Activated gamma-delta T cell treated with anti-CD3 and anti-CD28 coated beads, Interleukin-2, amount 50 U/mL, for 16 hours (primary cell): Measurements from ENCODE around the gene GNG11.
"Not testable (repeated sequence)": the region's sequence is repeated elsewhere in the genome, so short reads cannot be mapped to it uniquely, and the experiment has no call there.

Source experiments
- DNase-seq: peaks from one replicate; pipeline ENCODE4 v3.0.0-alpha.2; 2020; ENCODE audit warnings: low read depth

Gene GNG11

DNA sequence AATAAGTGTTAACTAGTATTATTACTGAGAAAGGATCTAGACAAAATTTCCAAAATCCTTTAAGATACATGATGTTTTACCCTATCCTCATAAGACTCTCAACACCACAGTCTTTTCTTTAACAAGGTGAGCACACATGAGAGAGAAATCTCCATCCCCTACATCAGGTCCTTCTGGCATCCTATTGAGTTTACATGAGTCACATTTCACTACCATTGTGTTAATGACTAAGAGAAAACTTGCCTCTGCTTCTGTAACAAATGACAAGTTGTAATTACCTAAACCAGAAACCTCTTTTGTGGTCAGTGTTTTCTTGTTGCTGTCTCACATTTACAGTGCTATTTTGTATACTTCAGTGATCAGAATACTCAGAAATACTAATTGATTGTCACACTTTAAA, 9.9 kb upstream of the GNG11 start:
- not testable (repeated sequence) for DNase-seq

DNA sequence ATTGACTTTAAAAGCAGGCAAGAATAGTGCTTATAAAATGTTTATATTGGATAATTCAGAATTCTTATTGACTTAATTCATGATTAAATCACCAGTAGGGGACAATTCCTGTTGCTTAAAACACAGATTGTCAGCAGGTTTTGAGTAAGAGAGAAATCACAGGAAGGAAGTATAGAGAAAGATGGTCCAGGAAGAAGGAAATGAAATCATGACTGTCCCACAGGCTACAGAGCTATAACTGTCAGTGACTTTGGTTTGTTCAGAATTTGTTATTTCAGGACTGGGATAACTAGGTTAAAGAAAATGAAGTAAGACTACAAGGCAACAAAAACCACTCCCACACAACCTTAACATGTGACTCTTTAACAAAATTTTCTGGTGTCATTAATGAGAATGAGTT, 8.3 kb upstream of the GNG11 start:
- no peak for DNase-seq

DNA sequence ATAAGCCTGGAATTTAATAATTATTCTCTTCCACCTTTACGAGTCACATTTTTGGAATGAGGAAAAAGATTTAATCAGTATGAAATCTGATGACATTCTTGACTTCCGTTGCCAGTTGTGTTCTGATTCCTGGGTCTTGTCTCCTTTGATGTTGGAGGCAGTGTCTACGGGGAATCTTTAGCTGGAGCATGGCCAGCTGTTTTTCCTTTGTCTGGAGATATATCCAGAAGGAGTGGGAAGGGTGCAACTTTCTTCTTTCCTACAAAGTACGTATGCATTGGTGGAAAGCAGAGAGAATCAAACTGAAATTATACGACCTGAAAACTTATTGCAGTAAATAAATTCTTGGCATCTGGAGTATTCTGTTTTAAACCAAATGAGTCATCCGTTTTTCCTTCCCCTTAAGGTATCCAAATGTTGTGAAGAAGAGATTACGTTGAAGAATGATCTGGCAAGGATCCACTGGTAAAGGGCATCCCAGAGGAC, 6.9 kb upstream of the GNG11 start:
- no peak for DNase-seq

DNA sequence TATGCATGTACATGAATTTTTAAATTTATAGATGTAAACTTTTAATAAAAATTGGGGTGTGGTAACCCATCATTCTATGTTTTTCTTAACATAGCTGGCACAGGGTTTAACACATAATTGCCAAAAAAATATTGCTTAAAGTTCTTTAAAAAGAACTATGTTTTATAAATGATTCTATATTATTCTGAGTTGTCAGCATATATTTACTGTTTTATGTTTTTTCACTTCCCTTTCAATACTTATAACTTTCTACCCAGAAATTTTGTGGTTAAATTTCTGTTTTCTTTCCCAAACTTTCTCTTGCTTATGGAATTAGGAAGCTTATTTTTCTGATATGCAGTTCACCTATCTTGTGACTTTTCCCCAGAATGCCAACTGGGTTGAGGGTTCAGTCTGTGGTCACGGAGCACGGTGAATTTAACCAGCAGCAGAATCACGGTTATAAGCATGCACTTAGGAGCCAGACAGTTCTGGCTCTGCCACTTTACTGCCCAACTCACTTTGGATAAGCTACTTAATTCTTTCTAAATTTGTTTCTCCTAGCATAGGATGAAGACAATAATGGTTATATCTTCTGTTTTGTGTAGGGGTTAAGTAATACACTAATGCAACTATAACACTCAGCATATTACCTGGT, 6.2 kb upstream of the GNG11 start:
- DNase-seq, result not testable (repeated sequence)

DNA sequence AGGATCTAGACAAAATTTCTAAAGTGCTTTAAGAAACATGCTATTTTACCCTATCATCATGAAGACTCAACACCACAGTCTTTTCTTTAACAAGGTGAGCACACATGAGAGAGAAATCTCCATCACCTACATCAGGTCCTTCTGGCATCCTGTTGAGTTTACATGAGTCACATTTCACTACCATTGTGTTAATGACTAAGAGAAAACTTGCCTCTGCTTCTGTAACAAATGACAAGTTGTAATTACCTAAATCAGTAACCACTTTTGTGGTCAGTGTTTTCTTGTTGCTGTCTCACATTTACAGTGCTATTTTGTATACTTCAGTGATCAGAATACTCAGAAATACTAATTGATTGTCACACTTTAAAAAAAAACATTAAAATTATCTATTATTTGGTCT, 5.6 kb upstream of the GNG11 start:
- not testable (repeated sequence) for DNase-seq

DNA sequence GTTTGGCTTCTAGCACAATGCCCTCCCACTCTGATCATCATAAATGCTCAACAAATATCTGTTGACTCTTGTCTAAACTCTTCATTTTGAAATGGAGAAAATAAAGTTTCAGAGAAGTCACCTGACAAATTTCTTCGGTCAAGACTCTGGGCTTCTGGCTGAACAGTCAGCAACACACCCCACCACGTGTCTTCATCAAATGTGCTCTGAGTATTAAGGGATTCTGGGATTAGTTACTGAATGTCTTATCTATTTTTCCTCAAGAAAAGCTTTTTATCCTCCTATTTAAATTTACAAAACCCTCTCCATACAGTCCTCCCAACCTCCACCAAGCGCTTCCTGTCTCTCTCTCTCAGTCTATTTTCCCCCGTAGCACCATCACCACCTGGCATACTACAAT, 5.2 kb upstream of the GNG11 start:
- not testable (repeated sequence) for DNase-seq

DNA sequence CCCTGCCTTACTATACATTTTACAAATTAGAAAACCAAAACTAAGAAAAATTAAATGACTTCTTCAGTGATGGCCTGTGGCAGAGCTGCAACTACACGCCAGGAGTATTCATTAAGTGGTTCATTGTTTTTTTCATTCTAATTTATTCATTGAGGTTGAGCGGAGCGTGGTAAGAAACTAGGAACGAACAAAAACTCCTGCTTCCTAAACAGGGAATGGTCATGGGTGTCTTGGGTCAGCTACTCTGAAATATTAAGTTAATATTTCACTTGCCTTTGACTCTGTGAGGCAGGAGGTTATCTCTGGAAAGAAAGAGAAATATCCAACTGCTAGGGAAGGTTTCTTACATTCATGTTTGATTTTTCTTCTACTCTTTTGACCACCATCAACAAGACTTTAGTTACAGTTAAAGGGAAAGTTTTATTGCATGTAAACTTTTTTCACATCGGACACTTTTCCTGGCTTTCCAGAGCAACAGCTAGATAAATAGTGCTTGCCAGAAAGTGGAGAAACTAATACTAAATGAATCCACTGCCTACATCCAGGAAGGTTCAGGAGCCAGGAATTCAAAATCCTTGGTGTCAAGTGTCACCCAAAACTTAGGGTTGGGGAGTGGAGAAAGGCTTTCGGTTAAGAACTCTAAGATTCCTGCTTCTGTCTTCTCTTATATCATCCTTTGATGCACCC, 896 bp upstream of the GNG11 start:
- no peak for DNase-seq

DNA sequence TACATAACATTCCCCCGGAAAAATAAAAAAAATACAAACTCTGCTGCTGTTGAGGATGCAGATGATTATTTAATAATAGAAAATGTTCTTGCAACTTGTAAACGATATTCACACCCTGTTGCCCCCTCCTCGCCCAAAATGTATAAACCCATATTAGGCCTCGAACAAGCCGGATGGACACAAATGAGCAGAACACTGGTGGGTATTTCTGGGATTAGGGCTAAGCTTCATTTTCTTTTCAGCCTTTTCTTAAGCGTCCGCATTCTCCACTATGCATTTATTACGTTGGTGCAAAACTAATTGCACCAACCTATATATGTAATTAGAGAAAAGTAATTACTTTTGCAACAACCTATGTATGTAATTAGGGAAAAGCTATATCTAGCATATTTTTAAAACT, 349 bp upstream of the GNG11 start:
- DNase-seq, result no peak

DNA sequence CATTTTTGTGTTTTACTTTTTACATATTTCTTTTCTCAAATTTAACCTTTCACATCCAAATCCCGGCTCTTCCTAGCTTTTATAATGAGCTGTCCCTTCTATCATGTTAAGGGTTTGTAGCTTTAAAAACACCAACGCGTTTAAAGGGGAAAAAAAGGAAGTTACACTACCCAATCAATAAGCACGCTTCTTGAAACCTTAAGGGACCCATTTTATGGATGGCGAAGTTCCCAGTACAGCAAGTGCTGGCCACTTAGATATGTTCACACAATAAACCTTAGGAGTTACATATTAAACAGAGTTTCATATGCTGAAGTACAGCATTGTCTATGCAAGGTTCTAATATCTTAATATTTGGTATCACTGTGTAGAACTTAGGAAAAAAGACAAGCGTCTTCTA, 1.8 kb downstream of the GNG11 start:
- no peak for DNase-seq

DNA sequence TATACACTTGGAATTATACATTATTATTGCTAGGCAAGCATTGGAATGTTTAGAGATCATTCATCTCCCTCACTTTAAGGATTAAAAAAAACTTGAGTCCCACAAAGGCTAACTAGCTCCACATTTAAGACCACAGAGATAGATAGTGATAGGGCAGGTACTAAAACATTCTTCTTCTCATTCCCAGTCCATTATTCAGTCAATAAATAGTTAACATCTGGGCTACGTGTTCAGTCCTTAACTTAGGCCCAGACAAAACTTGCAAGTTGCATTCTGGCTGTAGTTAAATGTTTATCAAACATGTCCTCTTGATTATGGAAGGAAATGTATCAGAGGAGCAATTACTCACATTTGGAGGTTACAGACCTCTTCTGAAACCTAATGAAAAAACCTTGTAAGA, 2.4 kb downstream of the GNG11 start:
- no peak for DNase-seq

DNA sequence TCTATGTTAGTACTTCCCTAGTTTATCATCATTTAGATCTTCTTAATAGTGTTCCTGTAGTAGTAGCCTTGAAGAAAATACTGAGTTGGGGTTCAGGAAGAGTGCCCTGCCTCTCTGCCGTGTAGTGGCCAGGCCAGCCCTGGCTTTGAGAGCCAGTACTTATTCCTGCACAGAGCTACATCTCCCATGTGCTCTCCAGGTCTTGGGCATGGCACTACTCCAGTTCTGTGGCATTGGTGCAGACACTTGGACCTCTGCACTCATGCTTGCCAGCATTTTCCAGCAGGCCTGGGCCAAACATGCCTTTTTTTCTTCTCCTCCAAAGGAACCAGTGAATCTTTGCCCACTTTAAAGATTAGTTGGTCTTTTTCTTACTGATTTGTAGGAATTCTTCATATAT, 5.3 kb downstream of the GNG11 start:
- DNase-seq, result no peak

DNA sequence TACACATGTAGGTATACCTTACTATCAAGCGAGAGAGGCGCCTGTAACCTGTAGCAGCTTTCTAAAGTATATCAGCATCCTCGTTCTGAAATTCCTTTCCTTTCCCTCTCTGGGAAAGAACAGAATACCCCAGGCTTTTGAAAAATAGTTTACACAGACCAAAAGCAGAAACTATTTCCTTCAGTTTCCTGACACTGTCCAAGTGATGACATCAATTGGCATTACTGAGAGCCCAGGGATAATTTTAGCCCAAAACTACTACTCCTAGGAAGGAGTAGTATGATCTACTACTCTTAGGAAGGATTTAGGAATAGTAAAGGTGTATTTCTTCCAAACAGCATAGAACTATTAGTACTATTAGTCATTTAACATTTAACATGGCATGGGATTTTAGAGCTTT, 6.0 kb downstream of the GNG11 start:
- no peak for DNase-seq

DNA sequence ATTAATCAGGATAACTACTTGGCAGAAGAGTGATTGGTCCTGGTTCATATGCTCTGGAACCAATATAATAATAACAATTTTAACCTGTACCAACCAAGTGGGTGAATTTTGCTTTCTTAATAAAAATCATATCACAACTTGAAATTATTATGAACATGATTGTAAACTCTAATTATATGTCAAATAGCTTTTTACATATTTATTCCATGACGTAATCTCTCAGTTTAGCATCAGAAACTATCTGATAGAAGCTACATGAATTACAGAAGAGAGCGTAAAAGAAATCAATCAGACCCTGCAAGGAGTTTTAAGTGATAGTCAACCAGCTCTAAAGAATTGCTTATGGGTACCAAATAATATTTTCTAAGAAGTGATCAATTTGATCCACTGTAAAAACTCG, 10.1 kb downstream of the GNG11 start:
- DNase-seq, result no peak

DNA sequence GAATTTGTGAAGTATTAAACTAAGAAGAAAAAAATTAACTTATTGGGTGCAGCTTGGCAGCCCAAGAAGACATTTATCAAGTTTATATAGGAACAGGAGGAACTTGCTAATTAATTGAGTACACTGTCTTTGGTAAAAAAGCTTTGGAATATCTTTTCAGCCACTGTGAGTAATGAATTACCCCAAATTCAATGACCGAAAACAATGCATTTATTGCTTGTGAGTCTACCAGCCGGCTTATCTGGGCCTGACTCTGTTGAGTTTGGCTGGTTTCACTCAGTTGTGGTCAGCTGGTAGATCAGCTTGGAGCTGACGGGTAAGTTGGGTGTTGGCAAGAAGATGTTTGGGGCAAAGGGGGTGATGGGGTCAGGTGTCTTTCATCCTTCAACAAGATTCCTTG, 11.6 kb downstream of the GNG11 start:
- DNase-seq, result no peak

DNA sequence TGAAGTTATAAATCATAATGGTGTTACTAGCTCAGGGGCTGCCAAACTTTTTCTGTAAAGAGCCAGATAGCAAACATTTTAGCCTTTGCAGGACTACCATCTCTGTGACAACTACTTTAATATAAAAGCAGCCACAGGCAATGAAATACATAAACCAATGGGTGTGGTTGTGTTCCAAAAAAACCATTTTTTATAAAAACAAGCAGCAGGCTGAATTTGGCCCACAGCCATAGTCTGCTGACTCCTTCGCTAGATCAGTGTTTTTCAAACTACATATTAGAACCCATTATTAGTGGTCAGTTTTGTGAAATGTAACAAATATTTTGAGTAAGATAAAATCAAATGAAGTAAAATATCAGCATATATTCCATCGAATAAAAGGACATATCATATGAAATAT, 13.6 kb downstream of the GNG11 start:
- no peak for DNase-seq

DNA sequence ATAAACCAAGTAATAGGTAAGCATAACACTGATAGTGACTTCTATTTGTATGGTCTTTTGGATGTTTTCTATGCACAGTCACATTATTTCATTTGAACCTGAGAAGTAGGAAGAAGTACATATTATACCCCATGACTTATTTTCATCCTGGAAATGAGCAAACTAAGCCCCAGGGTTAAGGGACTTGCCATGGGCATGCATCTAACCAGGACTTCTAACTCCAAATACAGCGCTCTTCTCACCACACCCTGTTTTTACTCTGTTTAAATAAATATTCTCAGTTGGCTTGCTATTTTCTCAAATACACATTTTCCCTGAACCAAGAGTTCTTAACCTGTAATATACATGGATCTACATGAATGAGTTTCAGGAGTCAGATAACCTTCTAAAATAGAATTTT, 16.3 kb downstream of the GNG11 start:
- no peak for DNase-seq

DNA sequence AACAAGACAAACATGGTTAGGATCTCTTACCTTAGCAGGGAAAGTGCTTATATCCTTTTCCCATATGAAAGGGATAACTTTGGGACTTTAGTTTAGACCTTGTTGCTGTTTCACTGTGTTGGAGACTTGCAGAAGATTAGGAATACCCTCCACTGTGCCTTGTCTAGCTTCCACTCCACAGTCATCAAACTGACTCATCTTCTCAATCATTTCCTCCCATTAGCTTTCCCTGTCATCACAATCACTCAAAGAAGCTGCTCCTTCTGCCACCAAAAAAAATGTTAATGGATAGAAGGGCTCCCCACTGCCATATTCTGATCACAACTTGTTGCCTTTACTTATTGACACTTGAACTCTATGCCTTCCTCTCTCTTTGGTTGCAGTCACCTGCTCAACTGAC, 16.8 kb downstream of the GNG11 start:
- DNase-seq, result no peak

DNA sequence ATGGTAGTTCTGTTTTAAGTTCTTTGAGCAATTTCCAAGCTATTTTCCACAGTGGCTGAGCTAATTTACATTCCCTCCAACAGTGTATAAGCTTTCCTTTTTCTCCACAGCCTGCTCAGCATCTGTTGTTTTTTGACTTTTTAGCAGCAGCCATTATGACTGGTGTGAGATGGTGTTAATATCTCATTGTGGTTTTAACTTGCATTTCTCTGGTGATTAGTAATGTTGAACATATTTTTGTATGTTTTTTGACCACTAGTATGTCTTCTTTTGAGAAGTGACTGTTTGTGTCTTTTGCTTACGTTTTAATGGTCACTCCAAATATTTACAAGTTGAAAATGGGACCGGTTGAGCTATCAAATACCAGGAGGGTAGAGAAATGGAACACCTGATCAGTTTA, 20.4 kb downstream of the GNG11 start:
- DNase-seq, result no peak

DNA sequence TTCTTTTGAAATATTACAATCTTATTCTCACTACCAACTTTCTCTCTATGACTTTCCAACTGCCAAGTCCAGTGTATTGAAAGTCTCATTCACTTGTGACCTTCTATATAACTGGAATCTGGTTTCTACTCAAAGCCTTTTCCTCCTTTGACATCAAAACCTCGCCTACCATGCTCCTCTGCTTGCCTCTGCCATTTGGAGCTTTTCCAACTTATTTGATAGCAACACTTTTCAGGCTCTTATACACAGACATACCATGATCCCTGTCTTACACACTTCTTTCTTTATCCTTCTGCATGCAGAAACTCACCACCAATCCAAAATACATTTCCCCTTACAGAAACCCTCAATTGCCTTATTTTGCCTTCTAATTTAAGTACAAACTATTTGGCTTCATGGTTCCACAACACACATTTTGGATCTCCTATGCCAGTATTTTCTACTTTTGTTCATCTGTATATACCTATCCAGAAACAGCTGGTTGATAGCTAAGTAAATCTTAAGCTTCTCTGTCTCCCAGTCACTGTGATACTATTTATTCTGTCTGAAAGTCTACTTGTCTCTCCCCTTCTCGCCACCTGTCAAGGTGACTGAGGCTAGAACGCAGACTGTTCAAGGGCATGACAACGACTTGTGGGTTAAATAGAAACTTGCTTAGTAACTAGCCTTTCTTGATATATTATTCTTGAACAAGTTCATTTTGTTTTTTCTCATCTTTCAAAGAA, 22.4 kb downstream of the GNG11 start:
- no peak for DNase-seq

DNA sequence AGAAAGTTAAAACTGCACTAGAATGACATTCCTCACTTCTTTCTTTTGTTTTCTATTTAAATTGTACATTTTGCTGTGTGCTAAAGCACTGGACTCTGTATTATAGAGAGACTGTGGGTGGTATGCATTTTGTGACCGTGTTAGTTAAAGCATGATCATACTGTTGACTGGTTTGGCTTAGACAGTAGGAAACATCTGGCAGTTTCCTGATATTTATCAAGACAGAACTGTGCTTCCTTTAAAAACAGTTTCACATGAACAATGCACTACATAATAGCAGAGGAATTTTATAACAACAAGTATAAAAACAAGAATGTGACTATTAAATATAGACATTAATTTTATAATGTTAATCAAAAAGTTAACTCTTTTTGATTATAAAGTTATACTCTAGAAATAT, 23.1 kb downstream of the GNG11 start:
- DNase-seq, result no peak

DNA sequence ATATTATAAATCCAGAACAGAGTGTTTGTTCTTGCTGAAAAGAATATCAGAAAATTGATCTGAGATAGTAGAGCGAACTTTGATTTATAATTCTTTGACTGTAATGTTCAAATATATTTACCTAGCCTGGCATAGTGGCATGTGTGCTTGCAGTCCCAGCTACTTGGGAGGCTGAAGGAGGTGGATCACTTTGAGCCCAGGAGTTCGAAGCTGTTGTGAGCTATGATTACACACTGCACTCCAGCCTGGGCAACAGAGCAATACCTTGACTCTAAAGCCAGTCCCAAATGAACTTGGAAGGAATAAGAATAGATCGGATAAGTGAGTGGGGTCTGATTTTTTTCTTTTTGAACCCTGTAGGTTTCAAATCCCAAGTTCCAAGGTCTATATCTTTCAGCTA, 23.5 kb downstream of the GNG11 start:
- no peak for DNase-seq

DNA sequence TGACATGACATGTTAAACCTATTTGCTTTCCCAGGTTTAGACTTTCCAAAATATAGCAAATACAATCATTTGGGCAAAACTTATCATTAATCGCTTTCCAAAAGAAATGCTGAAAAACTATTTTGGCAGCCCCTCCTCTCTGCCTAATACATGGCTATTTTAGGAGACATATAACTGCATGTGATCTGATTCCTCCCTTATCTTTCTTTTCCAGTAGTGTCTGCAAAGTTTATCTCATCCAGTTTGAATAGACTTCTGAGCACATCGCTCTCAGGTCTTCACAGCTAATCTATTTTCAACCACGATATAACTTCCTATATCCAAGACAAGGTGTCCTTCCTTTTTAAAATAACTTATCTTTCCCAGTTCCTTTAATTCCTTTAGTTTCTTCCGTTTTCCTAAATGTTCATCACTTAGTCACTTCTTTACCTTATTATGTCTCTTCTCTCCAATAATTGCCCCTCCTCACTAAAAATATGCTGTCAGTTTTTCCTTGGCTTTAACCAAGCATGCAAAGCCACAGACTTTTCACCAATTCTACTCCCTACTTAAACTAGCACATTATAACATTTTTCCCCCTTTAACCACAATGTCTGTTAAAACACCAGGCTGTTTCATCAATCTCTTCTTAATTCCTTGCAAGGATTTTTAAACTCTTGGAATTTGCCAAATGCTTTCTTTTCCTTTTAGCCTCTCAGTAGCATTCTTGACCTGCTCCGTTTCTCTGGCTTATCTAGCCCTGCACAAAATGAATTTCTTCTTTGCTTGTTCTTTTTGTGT, 24.4 kb downstream of the GNG11 start:
- no peak for DNase-seq

DNA sequence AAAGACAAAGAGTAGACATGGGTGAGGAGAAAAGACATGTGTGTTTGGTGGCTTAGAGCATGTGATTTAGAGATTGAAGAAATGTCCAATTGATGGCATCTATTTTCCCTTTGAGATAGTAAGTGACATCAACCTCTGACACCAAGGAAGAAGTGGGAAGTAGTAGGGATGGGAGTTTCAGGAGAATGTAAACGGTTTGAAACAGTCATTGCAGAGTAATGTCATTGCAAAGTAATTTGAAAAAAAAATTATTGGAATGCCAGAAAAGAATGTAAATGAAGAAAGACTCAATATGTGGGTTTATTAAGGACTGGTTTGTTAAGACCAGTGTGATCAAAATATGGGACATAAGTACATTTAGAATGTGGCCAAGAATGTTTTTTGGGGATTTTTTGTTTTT, 26.6 kb downstream of the GNG11 start:
- no peak for DNase-seq
